ENCODE data around the gene FTCDNL1.

- no peak for TF ChIP-seq ZNF501 (tag by site-specific recombination; IDR thresholded peaks at IDR 0.05)
- TF ChIP-seq ZNF274 (IDR thresholded peaks at IDR 0.05; ENCODE audit: low read length): no peak
- no peak for TF ChIP-seq ZNF274 (tag by site-specific recombination; IDR thresholded peaks at IDR 0.05; ENCODE audit: borderline replicate concordance)
- no peak for TF ChIP-seq WT1 (tag by site-specific recombination; IDR thresholded peaks at IDR 0.05)
- TF ChIP-seq ZNF350 (tag by site-specific recombination; IDR thresholded peaks at IDR 0.05): no peak
- no peak for TF ChIP-seq ZNF121 (tag by site-specific recombination; IDR thresholded peaks at IDR 0.05)
- no peak for TF ChIP-seq CTCF (tag by site-specific recombination; IDR thresholded peaks at IDR 0.05)
- TF ChIP-seq ZBTB8A (tag by site-specific recombination; IDR thresholded peaks at IDR 0.05): no peak
- no peak for TF ChIP-seq ZNF10 (tag by site-specific recombination; IDR thresholded peaks at IDR 0.05)
- TF ChIP-seq ZBTB1 (tag by site-specific recombination; IDR thresholded peaks at IDR 0.05): no peak
- no peak for TF ChIP-seq ZEB2 (tag by site-specific recombination; IDR thresholded peaks at IDR 0.05)
- no peak for TF ChIP-seq ZBTB17 (tag by site-specific recombination; IDR thresholded peaks at IDR 0.05)
- TF ChIP-seq SALL2 (tag by site-specific recombination; IDR thresholded peaks at IDR 0.05; ENCODE audit: borderline replicate concordance): no peak
These were observed 110.9 kb downstream of the FTCDNL1 start for GRCh38 chr2:199740111-199740428.

All from HEK293 (cell line).